ENCODE measurements around the gene GUK1. TPM values are rescaled to one million over a fixed set of nuclear protein-coding genes. Genes with fewer than 3 reads are reported as not detected.

Gene GUK1
- total RNA-seq, 1 donor from 2014 or later: 115 TPM

DNA sequence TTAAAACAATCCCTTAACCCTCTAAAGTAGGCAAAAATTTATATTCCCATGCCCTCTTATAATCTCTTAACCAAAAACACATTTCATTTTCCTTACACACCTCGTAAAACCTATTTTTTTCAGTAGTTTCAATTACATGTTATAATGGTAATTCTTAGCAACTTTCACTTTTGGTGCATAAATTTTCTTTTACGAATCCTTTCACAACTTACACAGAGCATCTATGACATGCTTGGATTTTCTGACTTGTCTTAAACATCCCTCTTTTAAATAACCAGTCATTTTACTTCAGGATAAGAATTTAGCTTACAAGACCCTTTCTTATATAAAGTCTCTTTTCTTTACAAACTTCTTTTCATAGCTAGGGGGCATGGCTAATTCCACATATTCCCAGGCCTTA is 22.0 kb upstream of the GUK1 start:
- Mint-ChIP-seq H3K27ac (ENCODE audit: unreplicated experiment) (no peak overlapping the region), H3K4me1 (no peaks in the 10 kb centered on the region), H3K27me3 (ENCODE audit: low read depth) (peaks cover 25% of the 10 kb centered on the region), H3K36me3 (ENCODE audit: low read depth) (peaks cover 10% of the 10 kb centered on the region), H3K4me3 (no peak overlapping the region), H3K9me3 (peaks cover 9% of the 10 kb centered on the region)
- no peak for DNase-seq (ENCODE audit: low read depth, low spot score)
- TF ChIP-seq CTCF (conservative IDR thresholded peaks at IDR 0.05): no peak

DNA sequence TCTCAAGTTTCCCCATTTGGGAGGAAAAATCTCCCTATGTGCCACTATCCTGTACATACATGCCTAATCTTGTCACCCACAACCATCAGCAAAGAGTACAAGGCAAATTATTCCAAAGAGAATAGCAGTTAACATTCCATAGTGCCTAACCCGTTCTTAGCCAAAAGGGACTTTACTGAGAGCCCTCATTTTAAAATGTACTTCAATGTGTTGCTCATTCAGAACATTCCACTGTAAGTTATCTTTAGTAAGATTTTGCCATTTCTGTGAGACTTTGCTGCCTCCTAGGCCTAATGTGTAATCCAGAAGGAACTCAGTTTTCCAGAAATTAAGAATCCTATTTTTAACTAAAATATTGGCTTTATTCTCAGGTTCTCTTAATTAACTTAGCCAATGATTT is 19.7 kb upstream of the GUK1 start:
- TF ChIP-seq CTCF (conservative IDR thresholded peaks at IDR 0.05): no peak
- no peak for DNase-seq (ENCODE audit: low read depth, low spot score)
- peaks cover 6% of the 10 kb centered on the region for H3K9me3 Mint-ChIP-seq
- peaks cover 3% of the 10 kb centered on the region for H3K4me1 Mint-ChIP-seq
- no peak overlapping the region for H3K4me3 Mint-ChIP-seq
- no peak overlapping the region for H3K27ac Mint-ChIP-seq (ENCODE audit: unreplicated experiment)
- peaks cover 6% of the 10 kb centered on the region for H3K36me3 Mint-ChIP-seq (ENCODE audit: low read depth)
- H3K27me3 Mint-ChIP-seq (ENCODE audit: low read depth): peaks cover 42% of the 10 kb centered on the region

- Mint-ChIP-seq H3K27ac (ENCODE audit: unreplicated experiment) (no peak overlapping the region), H3K4me3 (no peak overlapping the region)
- TF ChIP-seq CTCF (conservative IDR thresholded peaks at IDR 0.05): no peak
Observed at GRCh38 chr1:228120857-228121489, 19.1 kb upstream of the GUK1 start.

DNA sequence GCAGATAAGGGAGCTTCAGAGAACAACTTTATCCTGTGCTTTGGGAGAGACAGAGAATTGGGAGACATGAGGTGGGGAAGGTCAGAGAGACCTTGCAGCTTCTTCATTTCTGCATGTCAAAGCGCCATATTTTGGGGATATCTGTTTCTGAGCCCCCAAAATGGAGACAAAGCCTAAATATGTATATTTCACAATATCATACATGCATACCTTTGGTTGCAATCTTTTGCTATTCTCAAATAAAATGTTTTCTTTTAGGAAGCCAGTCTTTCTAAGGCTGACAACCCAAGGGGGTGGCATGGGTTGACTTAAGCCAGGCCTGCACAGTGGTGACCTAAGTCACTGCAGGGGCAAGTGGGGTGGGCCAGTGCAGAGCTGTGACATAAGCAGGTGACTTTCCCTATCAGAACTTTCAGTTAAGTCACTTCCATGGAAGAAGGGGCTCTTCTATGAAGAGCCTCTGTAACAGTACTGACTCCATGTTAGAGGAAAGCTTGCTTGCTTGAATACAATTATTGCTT is 17.1 kb upstream of the GUK1 start:
- TF ChIP-seq CTCF (conservative IDR thresholded peaks at IDR 0.05): no peak
- Mint-ChIP-seq H3K27ac (ENCODE audit: unreplicated experiment) (no peak overlapping the region), H3K27me3 (ENCODE audit: low read depth) (peaks cover 58% of the 10 kb centered on the region), H3K4me1 (peaks cover 7% of the 10 kb centered on the region), H3K36me3 (ENCODE audit: low read depth) (peaks cover 3% of the 10 kb centered on the region), H3K4me3 (no peak overlapping the region), H3K9me3 (peaks cover 3% of the 10 kb centered on the region)
- no peak for DNase-seq (ENCODE audit: low read depth, low spot score)

More at GRCh38 chr1:228120857-228121489, 19.1 kb upstream of the GUK1 start:
- H3K9me3 Mint-ChIP-seq: peaks cover 6% of the 10 kb centered on the region
- DNase-seq (ENCODE audit: low read depth, low spot score): no peak
- peaks cover 7% of the 10 kb centered on the region for H3K4me1 Mint-ChIP-seq
- peaks cover 6% of the 10 kb centered on the region for H3K36me3 Mint-ChIP-seq (ENCODE audit: low read depth)
- peaks cover 47% of the 10 kb centered on the region for H3K27me3 Mint-ChIP-seq (ENCODE audit: low read depth)

- Mint-ChIP-seq H3K9me3 (no peaks in the 10 kb centered on the region), H3K4me3 (no peak overlapping the region), H3K27ac (ENCODE audit: unreplicated experiment) (no peak overlapping the region), H3K36me3 (ENCODE audit: low read depth) (no peaks in the 10 kb centered on the region), H3K4me1 (peaks cover 7% of the 10 kb centered on the region), H3K27me3 (ENCODE audit: low read depth) (peaks cover 62% of the 10 kb centered on the region)
- TF ChIP-seq CTCF (conservative IDR thresholded peaks at IDR 0.05): no peak
- no peak for DNase-seq (ENCODE audit: low read depth, low spot score)
Observed at GRCh38 chr1:228123505-228123904, 16.6 kb upstream of the GUK1 start.
